ENCODE data around the gene RMND1. TPM values are rescaled to one million over a fixed set of nuclear protein-coding genes. Genes with fewer than 3 reads are reported as not detected.

Gene RMND1
- total RNA-seq, 1 experiment from 2014 or later = 23.3 TPM

DNA sequence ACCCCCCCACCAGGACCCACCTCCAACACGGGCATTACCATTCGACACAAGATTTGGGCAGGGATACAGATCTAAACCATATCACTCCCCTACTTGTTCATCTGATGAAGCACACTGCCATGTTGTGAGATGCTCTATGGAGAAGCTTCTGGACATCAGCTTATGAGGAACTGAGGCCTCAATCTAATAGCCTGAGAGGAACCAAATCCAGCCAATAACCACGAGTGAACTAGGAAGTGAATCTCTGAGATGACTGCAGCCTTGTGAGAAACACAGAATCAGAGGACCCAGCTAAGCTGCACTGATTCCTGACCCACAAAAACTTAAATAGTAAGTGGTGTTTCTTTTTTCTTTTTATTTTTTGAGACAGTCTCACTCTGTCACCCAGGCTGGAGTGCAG is 39.0 kb downstream of the RMND1 start:
- TF ChIP-seq ZNF138 (CRISPR knock-in tag; conservative IDR thresholded peaks at IDR 0.05) (no peak), CBFB (CRISPR knock-in tag; IDR thresholded peaks at IDR 0.05; ENCODE audit: low read depth) (no peak)
- TF ChIP-seq, protein P1, sequence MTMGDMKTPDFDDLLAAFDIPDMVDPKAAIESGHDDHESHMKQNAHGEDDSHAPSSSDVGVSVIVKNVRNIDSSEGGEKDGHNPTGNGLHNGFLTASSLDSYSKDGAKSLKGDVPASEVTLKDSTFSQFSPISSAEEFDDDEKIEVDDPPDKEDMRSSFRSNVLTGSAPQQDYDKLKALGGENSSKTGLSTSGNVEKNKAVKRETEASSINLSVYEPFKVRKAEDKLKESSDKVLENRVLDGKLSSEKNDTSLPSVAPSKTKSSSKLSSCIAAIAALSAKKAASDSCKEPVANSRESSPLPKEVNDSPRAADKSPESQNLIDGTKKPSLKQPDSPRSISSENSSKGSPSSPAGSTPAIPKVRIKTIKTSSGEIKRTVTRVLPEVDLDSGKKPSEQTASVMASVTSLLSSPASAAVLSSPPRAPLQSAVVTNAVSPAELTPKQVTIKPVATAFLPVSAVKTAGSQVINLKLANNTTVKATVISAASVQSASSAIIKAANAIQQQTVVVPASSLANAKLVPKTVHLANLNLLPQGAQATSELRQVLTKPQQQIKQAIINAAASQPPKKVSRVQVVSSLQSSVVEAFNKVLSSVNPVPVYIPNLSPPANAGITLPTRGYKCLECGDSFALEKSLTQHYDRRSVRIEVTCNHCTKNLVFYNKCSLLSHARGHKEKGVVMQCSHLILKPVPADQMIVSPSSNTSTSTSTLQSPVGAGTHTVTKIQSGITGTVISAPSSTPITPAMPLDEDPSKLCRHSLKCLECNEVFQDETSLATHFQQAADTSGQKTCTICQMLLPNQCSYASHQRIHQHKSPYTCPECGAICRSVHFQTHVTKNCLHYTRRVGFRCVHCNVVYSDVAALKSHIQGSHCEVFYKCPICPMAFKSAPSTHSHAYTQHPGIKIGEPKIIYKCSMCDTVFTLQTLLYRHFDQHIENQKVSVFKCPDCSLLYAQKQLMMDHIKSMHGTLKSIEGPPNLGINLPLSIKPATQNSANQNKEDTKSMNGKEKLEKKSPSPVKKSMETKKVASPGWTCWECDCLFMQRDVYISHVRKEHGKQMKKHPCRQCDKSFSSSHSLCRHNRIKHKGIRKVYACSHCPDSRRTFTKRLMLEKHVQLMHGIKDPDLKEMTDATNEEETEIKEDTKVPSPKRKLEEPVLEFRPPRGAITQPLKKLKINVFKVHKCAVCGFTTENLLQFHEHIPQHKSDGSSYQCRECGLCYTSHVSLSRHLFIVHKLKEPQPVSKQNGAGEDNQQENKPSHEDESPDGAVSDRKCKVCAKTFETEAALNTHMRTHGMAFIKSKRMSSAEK (CRISPR knock-in tag; IDR thresholded peaks at IDR 0.05; ENCODE audit: borderline replicate concordance) = no peak
- TF ChIP-seq, protein P2, sequence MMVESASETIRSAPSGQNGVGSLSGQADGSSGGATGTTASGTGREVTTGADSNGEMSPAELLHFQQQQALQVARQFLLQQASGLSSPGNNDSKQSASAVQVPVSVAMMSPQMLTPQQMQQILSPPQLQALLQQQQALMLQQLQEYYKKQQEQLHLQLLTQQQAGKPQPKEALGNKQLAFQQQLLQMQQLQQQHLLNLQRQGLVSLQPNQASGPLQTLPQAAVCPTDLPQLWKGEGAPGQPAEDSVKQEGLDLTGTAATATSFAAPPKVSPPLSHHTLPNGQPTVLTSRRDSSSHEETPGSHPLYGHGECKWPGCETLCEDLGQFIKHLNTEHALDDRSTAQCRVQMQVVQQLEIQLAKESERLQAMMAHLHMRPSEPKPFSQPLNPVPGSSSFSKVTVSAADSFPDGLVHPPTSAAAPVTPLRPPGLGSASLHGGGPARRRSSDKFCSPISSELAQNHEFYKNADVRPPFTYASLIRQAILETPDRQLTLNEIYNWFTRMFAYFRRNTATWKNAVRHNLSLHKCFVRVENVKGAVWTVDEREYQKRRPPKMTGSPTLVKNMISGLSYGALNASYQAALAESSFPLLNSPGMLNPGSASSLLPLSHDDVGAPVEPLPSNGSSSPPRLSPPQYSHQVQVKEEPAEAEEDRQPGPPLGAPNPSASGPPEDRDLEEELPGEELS (CRISPR knock-in tag; IDR thresholded peaks at IDR 0.05) = no peak
- TF ChIP-seq, protein P3, sequence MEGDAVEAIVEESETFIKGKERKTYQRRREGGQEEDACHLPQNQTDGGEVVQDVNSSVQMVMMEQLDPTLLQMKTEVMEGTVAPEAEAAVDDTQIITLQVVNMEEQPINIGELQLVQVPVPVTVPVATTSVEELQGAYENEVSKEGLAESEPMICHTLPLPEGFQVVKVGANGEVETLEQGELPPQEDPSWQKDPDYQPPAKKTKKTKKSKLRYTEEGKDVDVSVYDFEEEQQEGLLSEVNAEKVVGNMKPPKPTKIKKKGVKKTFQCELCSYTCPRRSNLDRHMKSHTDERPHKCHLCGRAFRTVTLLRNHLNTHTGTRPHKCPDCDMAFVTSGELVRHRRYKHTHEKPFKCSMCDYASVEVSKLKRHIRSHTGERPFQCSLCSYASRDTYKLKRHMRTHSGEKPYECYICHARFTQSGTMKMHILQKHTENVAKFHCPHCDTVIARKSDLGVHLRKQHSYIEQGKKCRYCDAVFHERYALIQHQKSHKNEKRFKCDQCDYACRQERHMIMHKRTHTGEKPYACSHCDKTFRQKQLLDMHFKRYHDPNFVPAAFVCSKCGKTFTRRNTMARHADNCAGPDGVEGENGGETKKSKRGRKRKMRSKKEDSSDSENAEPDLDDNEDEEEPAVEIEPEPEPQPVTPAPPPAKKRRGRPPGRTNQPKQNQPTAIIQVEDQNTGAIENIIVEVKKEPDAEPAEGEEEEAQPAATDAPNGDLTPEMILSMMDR (IDR thresholded peaks at IDR 0.05) = no peak
- no peak overlapping the region for H3K4me3 Mint-ChIP-seq

DNA sequence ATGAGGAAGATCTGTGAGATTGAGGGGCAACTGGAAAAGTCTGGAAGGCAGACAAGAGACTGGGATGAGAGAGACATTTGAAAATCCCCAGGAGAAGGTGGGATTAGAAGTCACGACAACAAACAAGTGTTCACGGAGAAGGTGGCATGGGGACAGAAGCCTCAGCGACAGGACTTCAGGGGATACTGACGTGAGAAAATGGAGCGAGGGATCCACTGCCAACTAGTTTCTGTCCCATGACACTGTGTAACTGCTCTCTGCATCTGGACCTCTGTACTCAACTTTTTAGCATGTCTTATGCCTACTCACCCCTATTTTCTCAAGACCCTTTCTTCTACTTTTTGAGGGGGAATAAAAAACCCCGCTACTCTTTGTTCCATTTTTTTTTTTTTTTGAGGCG is 42.2 kb downstream of the RMND1 start:
- ATAC-seq (no peak), DNase-seq (ENCODE audit: low spot score) (no peak)
- POLR2A ChIA-PET = no interaction called here
- Mint-ChIP-seq H3K4me3 (no peak overlapping the region), H3K27ac (peak overlapping the region; percentile 48), H3K4me1 (no peaks in the 10 kb centered on the region), H3K27me3 (ENCODE audit: low read depth) (no peaks in the 10 kb centered on the region), H3K9me3 (peaks cover 10% of the 10 kb centered on the region), H3K36me3 (peaks cover 57% of the 10 kb centered on the region)
- CTCF ChIA-PET = no interaction called here
- no peak for TF ChIP-seq ZNF396 (CRISPR knock-in tag; IDR thresholded peaks at IDR 0.05; ENCODE audit: borderline replicate concordance)
- no peak for TF ChIP-seq HMGA2 (CRISPR knock-in tag; IDR thresholded peaks at IDR 0.05)
- no peak for TF ChIP-seq SMAD3 (CRISPR knock-in tag; IDR thresholded peaks at IDR 0.05; ENCODE audit: borderline replicate concordance)
- TF ChIP-seq, protein P4, sequence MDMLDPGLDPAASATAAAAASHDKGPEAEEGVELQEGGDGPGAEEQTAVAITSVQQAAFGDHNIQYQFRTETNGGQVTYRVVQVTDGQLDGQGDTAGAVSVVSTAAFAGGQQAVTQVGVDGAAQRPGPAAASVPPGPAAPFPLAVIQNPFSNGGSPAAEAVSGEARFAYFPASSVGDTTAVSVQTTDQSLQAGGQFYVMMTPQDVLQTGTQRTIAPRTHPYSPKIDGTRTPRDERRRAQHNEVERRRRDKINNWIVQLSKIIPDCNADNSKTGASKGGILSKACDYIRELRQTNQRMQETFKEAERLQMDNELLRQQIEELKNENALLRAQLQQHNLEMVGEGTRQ (CRISPR knock-in tag; IDR thresholded peaks at IDR 0.05) = no peak
- TF ChIP-seq GTF2I (CRISPR knock-in tag; conservative IDR thresholded peaks at IDR 0.05) = no peak

More for the DNA sequence above, 39.0 kb downstream of the RMND1 start:
- ATAC-seq (no peak), DNase-seq (ENCODE audit: low spot score) (no peak)
- Mint-ChIP-seq H3K27me3 (ENCODE audit: low read depth) (no peaks in the 10 kb centered on the region), H3K27ac (no peak overlapping the region), H3K4me1 (no peaks in the 10 kb centered on the region), H3K36me3 (peaks cover 61% of the 10 kb centered on the region), H3K9me3 (peaks cover 10% of the 10 kb centered on the region)
- ChIA-PET CTCF (no interaction called here), POLR2A (no interaction called here)

DNA sequence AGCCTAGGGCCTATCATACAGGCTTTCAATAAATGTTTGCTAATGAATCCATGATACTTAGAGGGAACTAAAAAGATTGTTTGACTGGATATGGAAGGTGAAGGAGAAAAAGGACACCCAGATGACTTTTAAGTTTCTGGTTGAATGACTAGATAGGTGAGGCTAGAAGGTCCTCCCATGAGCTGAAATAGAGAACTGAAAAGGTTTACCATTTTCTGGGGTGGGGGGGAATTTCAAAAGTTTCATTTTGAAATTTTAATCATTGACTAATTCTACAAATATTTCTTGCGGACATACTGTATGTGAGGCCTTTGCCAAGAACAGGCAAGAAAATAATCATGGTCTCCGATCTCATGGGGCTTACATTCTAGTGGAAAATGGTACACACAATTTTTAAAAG is 42.7 kb downstream of the RMND1 start:
- ChIA-PET POLR2A (no interaction called here), CTCF (no interaction called here)
- no peak overlapping the region for H3K4me3 Mint-ChIP-seq
- peaks cover 55% of the 10 kb centered on the region for H3K36me3 Mint-ChIP-seq
- peaks cover 10% of the 10 kb centered on the region for H3K9me3 Mint-ChIP-seq
- DNase-seq (ENCODE audit: low spot score) (no peak), ATAC-seq (no peak)
- H3K4me1 Mint-ChIP-seq = no peaks in the 10 kb centered on the region
- peak overlapping the region; percentile 48 for H3K27ac Mint-ChIP-seq
- H3K27me3 Mint-ChIP-seq (ENCODE audit: low read depth) = no peaks in the 10 kb centered on the region
- no peak for TF ChIP-seq TEAD1 (CRISPR knock-in tag; IDR thresholded peaks at IDR 0.05)
- no peak for TF ChIP-seq ZNF232 (CRISPR knock-in tag; IDR thresholded peaks at IDR 0.05)
- no peak for TF ChIP-seq ELF4 (CRISPR knock-in tag; IDR thresholded peaks at IDR 0.05; ENCODE audit: low read depth)
- TF ChIP-seq GTF2I (CRISPR knock-in tag; conservative IDR thresholded peaks at IDR 0.05) = no peak
- no peak for TF ChIP-seq MYBL2 (CRISPR knock-in tag; IDR thresholded peaks at IDR 0.05)
- TF ChIP-seq, protein P5, sequence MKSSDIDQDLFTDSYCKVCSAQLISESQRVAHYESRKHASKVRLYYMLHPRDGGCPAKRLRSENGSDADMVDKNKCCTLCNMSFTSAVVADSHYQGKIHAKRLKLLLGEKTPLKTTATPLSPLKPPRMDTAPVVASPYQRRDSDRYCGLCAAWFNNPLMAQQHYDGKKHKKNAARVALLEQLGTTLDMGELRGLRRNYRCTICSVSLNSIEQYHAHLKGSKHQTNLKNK (CRISPR knock-in tag; IDR thresholded peaks at IDR 0.05) = no peak
- TF ChIP-seq NFATC4 (CRISPR knock-in tag; IDR thresholded peaks at IDR 0.05) = no peak
- TF ChIP-seq, protein P6, sequence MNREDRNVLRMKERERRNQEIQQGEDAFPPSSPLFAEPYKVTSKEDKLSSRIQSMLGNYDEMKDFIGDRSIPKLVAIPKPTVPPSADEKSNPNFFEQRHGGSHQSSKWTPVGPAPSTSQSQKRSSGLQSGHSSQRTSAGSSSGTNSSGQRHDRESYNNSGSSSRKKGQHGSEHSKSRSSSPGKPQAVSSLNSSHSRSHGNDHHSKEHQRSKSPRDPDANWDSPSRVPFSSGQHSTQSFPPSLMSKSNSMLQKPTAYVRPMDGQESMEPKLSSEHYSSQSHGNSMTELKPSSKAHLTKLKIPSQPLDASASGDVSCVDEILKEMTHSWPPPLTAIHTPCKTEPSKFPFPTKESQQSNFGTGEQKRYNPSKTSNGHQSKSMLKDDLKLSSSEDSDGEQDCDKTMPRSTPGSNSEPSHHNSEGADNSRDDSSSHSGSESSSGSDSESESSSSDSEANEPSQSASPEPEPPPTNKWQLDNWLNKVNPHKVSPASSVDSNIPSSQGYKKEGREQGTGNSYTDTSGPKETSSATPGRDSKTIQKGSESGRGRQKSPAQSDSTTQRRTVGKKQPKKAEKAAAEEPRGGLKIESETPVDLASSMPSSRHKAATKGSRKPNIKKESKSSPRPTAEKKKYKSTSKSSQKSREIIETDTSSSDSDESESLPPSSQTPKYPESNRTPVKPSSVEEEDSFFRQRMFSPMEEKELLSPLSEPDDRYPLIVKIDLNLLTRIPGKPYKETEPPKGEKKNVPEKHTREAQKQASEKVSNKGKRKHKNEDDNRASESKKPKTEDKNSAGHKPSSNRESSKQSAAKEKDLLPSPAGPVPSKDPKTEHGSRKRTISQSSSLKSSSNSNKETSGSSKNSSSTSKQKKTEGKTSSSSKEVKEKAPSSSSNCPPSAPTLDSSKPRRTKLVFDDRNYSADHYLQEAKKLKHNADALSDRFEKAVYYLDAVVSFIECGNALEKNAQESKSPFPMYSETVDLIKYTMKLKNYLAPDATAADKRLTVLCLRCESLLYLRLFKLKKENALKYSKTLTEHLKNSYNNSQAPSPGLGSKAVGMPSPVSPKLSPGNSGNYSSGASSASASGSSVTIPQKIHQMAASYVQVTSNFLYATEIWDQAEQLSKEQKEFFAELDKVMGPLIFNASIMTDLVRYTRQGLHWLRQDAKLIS (CRISPR knock-in tag; IDR thresholded peaks at IDR 0.05; ENCODE audit: borderline replicate concordance) = no peak
- no peak for TF ChIP-seq MXD4 (CRISPR knock-in tag; IDR thresholded peaks at IDR 0.05; ENCODE audit: borderline replicate concordance)
- TF ChIP-seq GRHL2 (CRISPR knock-in tag; IDR thresholded peaks at IDR 0.05; ENCODE audit: insufficient replicate concordance, severe bottlenecking) = no peak
- no peak for TF ChIP-seq ZNF423 (CRISPR knock-in tag; IDR thresholded peaks at IDR 0.05)

Measured in WTC11 (cell line).